ENCODE results near the gene NUCB2. TPM values are rescaled to one million over a fixed set of nuclear protein-coding genes. Genes with fewer than 3 reads are reported as not detected.
A peak's percentile ranks its signal among the peaks of the same experiment; 100 is the strongest.

NUCB2 gene
- total and polyA plus RNA-seq, 2 of the 13 experiments (the other 11 are each of a cell fraction or from before 2014, with no cell fraction given) = 54.2 to 82.4 TPM

DNA sequence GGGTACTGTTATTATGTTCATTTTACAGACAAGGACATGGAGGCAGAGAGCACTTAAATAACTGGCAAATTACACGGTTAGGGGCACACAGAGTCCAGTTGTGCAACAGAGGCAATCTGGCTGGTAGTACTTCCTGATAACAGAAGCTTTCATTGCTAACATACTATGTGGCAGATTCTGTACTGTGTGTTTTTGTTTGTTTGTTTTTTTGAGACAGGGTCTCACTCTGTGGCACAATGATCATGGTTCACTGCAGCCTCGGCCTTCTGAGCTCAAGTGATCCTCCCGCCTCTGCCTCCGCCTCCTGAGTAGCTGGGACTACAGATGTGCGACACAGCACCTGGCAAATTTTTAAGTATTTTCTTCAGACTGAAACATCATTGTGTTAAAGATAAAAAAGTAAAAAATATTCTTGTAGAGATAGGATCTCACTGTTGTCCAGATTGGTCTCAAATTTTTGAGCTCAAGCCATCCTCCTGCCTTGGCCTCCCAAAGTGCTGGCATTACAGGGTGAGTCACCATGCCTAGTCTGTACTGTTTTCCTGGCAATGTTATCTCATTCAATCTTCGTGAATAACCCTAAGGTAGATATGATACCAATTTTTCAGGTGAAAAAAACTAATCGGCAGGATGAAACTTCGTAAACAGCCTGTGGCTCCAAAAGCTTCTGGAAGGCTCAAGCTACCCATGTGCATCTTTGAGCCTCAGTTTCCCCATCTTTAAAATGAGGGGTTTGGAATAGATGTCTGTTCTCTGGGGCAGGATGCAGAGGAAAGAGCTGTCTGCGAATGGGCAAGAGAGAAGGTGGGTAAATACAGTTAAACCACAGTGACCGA, 921 bp upstream of the NUCB2 start (continued):
- TF ChIP-seq, protein P1, sequence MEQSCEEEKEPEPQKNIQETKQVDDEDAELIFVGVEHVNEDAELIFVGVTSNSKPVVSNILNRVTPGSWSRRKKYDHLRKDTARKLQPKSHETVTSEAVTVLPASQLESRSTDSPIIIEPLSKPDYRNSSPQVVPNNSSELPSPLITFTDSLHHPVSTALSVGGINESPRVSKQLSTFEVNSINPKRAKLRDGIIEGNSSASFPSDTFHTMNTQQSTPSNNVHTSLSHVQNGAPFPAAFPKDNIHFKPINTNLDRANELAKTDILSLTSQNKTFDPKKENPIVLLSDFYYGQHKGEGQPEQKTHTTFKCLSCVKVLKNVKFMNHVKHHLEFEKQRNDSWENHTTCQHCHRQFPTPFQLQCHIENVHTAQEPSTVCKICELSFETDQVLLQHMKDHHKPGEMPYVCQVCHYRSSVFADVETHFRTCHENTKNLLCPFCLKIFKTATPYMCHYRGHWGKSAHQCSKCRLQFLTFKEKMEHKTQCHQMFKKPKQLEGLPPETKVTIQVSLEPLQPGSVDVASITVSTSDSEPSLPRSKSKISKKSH (CRISPR knock-in tag; IDR thresholded peaks at IDR 0.05; ENCODE audit: borderline replicate concordance) = no peak
- TF ChIP-seq, protein P2, sequence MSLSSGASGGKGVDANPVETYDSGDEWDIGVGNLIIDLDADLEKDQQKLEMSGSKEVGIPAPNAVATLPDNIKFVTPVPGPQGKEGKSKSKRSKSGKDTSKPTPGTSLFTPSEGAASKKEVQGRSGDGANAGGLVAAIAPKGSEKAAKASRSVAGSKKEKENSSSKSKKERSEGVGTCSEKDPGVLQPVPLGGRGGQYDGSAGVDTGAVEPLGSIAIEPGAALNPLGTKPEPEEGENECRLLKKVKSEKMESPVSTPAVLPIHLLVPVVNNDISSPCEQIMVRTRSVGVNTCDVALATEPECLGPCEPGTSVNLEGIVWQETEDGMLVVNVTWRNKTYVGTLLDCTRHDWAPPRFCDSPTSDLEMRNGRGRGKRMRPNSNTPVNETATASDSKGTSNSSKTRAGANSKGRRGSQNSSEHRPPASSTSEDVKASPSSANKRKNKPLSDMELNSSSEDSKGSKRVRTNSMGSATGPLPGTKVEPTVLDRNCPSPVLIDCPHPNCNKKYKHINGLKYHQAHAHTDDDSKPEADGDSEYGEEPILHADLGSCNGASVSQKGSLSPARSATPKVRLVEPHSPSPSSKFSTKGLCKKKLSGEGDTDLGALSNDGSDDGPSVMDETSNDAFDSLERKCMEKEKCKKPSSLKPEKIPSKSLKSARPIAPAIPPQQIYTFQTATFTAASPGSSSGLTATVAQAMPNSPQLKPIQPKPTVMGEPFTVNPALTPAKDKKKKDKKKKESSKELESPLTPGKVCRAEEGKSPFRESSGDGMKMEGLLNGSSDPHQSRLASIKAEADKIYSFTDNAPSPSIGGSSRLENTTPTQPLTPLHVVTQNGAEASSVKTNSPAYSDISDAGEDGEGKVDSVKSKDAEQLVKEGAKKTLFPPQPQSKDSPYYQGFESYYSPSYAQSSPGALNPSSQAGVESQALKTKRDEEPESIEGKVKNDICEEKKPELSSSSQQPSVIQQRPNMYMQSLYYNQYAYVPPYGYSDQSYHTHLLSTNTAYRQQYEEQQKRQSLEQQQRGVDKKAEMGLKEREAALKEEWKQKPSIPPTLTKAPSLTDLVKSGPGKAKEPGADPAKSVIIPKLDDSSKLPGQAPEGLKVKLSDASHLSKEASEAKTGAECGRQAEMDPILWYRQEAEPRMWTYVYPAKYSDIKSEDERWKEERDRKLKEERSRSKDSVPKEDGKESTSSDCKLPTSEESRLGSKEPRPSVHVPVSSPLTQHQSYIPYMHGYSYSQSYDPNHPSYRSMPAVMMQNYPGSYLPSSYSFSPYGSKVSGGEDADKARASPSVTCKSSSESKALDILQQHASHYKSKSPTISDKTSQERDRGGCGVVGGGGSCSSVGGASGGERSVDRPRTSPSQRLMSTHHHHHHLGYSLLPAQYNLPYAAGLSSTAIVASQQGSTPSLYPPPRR (CRISPR knock-in tag; IDR thresholded peaks at IDR 0.05; ENCODE audit: borderline replicate concordance) = no peak
- TF ChIP-seq HDAC2 (CRISPR knock-in tag; IDR thresholded peaks at IDR 0.05) (no peak), TSC22D2 (CRISPR knock-in tag; IDR thresholded peaks at IDR 0.05; ENCODE audit: borderline replicate concordance) (no peak), HNRNPUL1 (IDR thresholded peaks at IDR 0.05; ENCODE audit: low read depth, low read length) (no peak), DNMT1 (CRISPR knock-in tag; IDR thresholded peaks at IDR 0.05) (no peak), ZNF644 (CRISPR knock-in tag; IDR thresholded peaks at IDR 0.05; ENCODE audit: low read depth) (no peak), ZNF543 (CRISPR knock-in tag; IDR thresholded peaks at IDR 0.05) (no peak), POGZ (CRISPR knock-in tag; IDR thresholded peaks at IDR 0.05) (0 out of 2 replicates have a peak, but pooled peaks have one; percentile 24), ZNF615 (CRISPR knock-in tag; IDR thresholded peaks at IDR 0.05; ENCODE audit: borderline replicate concordance) (no peak), ZBTB20 (CRISPR knock-in tag; IDR thresholded peaks at IDR 0.05; ENCODE audit: borderline replicate concordance, low read depth) (0 out of 2 replicates have a peak, but pooled peaks have one; percentile 9), ZC3H4 (CRISPR knock-in tag; IDR thresholded peaks at IDR 0.05; ENCODE audit: borderline replicate concordance) (no peak), SKI (IDR thresholded peaks at IDR 0.05; ENCODE audit: partially characterized antibody) (no peak), EED (CRISPR knock-in tag; IDR thresholded peaks at IDR 0.05) (no peak)
- TF ChIP-seq, protein P3, sequence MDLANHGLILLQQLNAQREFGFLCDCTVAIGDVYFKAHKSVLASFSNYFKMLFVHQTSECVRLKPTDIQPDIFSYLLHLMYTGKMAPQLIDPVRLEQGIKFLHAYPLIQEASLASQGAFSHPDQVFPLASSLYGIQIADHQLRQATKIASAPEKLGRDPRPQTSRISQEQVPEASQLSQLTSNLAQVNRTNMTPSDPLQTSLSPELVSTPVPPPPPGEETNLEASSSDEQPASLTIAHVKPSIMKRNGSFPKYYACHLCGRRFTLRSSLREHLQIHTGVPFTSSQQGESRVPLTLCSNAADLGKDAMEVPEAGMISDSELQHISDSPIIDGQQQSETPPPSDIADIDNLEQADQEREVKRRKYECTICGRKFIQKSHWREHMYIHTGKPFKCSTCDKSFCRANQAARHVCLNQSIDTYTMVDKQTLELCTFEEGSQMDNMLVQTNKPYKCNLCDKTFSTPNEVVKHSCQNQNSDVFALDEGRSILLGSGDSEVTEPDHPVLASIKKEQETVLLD (CRISPR knock-in tag; IDR thresholded peaks at IDR 0.05; ENCODE audit: low read depth) = no peak
